Activated CD4-positive, alpha-beta T cell treated with anti-CD3 and anti-CD28 coated beads for 36 hours (primary cell): ENCODE measurements around the gene C1orf185. TPM values are rescaled to one million over a fixed set of nuclear protein-coding genes. Genes with fewer than 3 reads are reported as not detected.
"Not testable (repeated sequence)": the region's sequence is repeated elsewhere in the genome, so short reads cannot be mapped to it uniquely, and the experiment has no call there.

Experiments
- ATAC-seq: fragments of 200-7000 bp; cut with Tn5 transposase; one replicate; pipeline ENCODE4 v1.10.0; 2021; ENCODE audit warnings: mild to moderate bottlenecking, moderate library complexity
- CTCF ChIA-PET: fragments of 350-600 bp; sonication (Branson Sonifier 250); formaldehyde crosslinking; loops from one replicate; lab custom pipeline; 2021; ENCODE audit warnings: antibody characterized with exemption; lab: Charles Lee
- POLR2A ChIA-PET: fragments of 350-600 bp; sonication (Branson Sonifier 250); formaldehyde crosslinking; loops from one replicate; lab custom pipeline; 2021; ENCODE audit warnings: antibody characterized with exemption, inconsistent platforms; lab: Charles Lee
- DNase-seq: peaks from one replicate; pipeline ENCODE4 v3.0.0-alpha.2; 2020
- H3K27ac Mint-ChIP-seq: one replicate; pipeline ENCODE4 v1.8.0; 2021; ENCODE audit warnings: mixed read lengths
- H3K27me3 Mint-ChIP-seq: one replicate; pipeline ENCODE4 v1.8.0; 2021; ENCODE audit warnings: mixed read lengths
- H3K36me3 Mint-ChIP-seq: one replicate; pipeline ENCODE4 v1.8.0; 2021; ENCODE audit warnings: low read depth, mixed read lengths
- H3K4me1 Mint-ChIP-seq: one replicate; pipeline ENCODE4 v1.8.0; 2021; ENCODE audit warnings: mixed read lengths
- H3K4me3 Mint-ChIP-seq: one replicate; pipeline ENCODE4 v1.8.0; 2021; ENCODE audit warnings: mild to moderate bottlenecking, moderate library complexity, mixed read lengths
- H3K9me3 Mint-ChIP-seq: one replicate; pipeline ENCODE4 v1.8.0; 2021; ENCODE audit warnings: low read depth, mixed read lengths
- intact Hi-C, 2 experiments: fragments of 100-400 bp; cut with DNase I in 1 of 2; cut with micrococcal nuclease in 1 of 2; formaldehyde crosslinking; loops; one replicate each; pipeline versions ENCODE4 v1.14.2 to v1.15.1; 2022 to 2024; cut with DNase I, micrococcal nuclease
- total RNA-seq, 2 experiments: library from RNA; stranded (reverse); gene quantifications; one replicate each; pipeline ENCODE4 v1.2.3, GENCODE V29; 2021

Gene C1orf185
- total RNA-seq, 2 experiments from 2014 or later = not detected

- intact Hi-C loops = no loop called here
- Mint-ChIP-seq H3K4me3 (no peak overlapping the region), H3K27me3 (peaks cover 29% of the 10 kb centered on the region), H3K4me1 (no peaks in the 10 kb centered on the region), H3K36me3 (no peaks in the 10 kb centered on the region), H3K27ac (no peak overlapping the region), H3K9me3 (no peaks in the 10 kb centered on the region)
- no peak for ATAC-seq
- POLR2A ChIA-PET = no interaction called here
- CTCF ChIA-PET = interaction anchor here (0.8 to 1.6 kb wide), 6 partner anchors 11 to 214 kb away, joined by 3 to 4 read pairs (median 4); no protein-coding TSS in a partner anchor
- no peak for DNase-seq
These were observed 13.6 kb upstream of the C1orf185 start for GRCh38 chr1:51088474-51088873.

GRCh38 chr1:51093581-51093980 is 8.4 kb upstream of the C1orf185 start:
- H3K27me3 Mint-ChIP-seq = peaks cover 34% of the 10 kb centered on the region
- H3K4me1 Mint-ChIP-seq = no peaks in the 10 kb centered on the region
- DNase-seq (no peak), ATAC-seq (no peak)
- POLR2A ChIA-PET = no interaction called here
- CTCF ChIA-PET = interaction anchor here (0.6 kb wide), 1 partner anchor 203 kb away, joined by 4 read pairs; no protein-coding TSS in a partner anchor
- intact Hi-C loops = loop anchor here in 1 of 2 experiments (5.0 kb wide), 1 partner anchor 99 kb away; no protein-coding TSS in a partner anchor
- H3K4me3 Mint-ChIP-seq = no peak overlapping the region
- no peak overlapping the region for H3K27ac Mint-ChIP-seq
- peaks cover 7% of the 10 kb centered on the region for H3K9me3 Mint-ChIP-seq
- no peaks in the 10 kb centered on the region for H3K36me3 Mint-ChIP-seq

- H3K36me3 Mint-ChIP-seq = no peaks in the 10 kb centered on the region
- DNase-seq (no peak), ATAC-seq (no peak)
- peaks cover 25% of the 10 kb centered on the region for H3K27me3 Mint-ChIP-seq
- H3K27ac Mint-ChIP-seq = no peak overlapping the region
- POLR2A ChIA-PET = no interaction called here
- no peaks in the 10 kb centered on the region for H3K4me1 Mint-ChIP-seq
- H3K9me3 Mint-ChIP-seq = peaks cover 7% of the 10 kb centered on the region
- H3K4me3 Mint-ChIP-seq = no peak overlapping the region
- intact Hi-C loops = no loop called here
- CTCF ChIA-PET = no interaction called here
These were observed 4.9 kb upstream of the C1orf185 start for GRCh38 chr1:51097171-51097570.

- Mint-ChIP-seq H3K4me3 (no peak overlapping the region), H3K27me3 (peaks cover 16% of the 10 kb centered on the region), H3K36me3 (no peaks in the 10 kb centered on the region), H3K27ac (no peak overlapping the region), H3K4me1 (no peaks in the 10 kb centered on the region), H3K9me3 (peaks cover 7% of the 10 kb centered on the region)
- intact Hi-C loops = no loop called here
- CTCF ChIA-PET = interaction anchor here (1.1 kb wide), 1 partner anchor 12 kb away, joined by 3 read pairs; no protein-coding TSS in a partner anchor
- no peak for ATAC-seq
- no peak for DNase-seq
- POLR2A ChIA-PET = no interaction called here
These were observed 1.7 kb upstream of the C1orf185 start for GRCh38 chr1:51100264-51100880.

GRCh38 chr1:51114137-51114536 is 12.1 kb downstream of the C1orf185 start:
- CTCF ChIA-PET = interaction anchor here (0.8 kb wide), 1 partner anchor 12 kb away, joined by 4 read pairs; the partner anchor contains the start of gene C1orf185
- Mint-ChIP-seq H3K4me1 (no peaks in the 10 kb centered on the region), H3K27me3 (peaks cover 7% of the 10 kb centered on the region), H3K9me3 (no peaks in the 10 kb centered on the region), H3K27ac (no peak overlapping the region), H3K36me3 (no peaks in the 10 kb centered on the region), H3K4me3 (no peak overlapping the region)
- DNase-seq (no peak), ATAC-seq (no peak)
- intact Hi-C loops = no loop called here
- POLR2A ChIA-PET = no interaction called here

- no peak overlapping the region for H3K4me3 Mint-ChIP-seq
- no peak overlapping the region for H3K27ac Mint-ChIP-seq
- no peak for DNase-seq
- ChIA-PET CTCF (interaction anchor here (0.6 kb wide), 1 partner anchor 243 kb away, joined by 3 read pairs; no protein-coding TSS in a partner anchor), POLR2A (no interaction called here)
- ATAC-seq = no peak
- no peaks in the 10 kb centered on the region for H3K9me3 Mint-ChIP-seq
- no peaks in the 10 kb centered on the region for H3K36me3 Mint-ChIP-seq
- intact Hi-C loops = no loop called here
- H3K27me3 Mint-ChIP-seq = peaks cover 8% of the 10 kb centered on the region
- no peaks in the 10 kb centered on the region for H3K4me1 Mint-ChIP-seq
These were observed 13.8 kb downstream of the C1orf185 start for GRCh38 chr1:51115714-51116404.

- CTCF ChIA-PET = interaction anchor here (0.6 to 1.4 kb wide), 2 partner anchors 15 to 346 kb away, joined by 3 read pairs; no protein-coding TSS in a partner anchor
- no peaks in the 10 kb centered on the region for H3K36me3 Mint-ChIP-seq
- no peaks in the 10 kb centered on the region for H3K4me1 Mint-ChIP-seq
- ATAC-seq = no peak
- H3K9me3 Mint-ChIP-seq = no peaks in the 10 kb centered on the region
- intact Hi-C loops = no loop called here
- no peak overlapping the region for H3K27ac Mint-ChIP-seq
- H3K4me3 Mint-ChIP-seq = no peak overlapping the region
- POLR2A ChIA-PET = interaction anchor here (0.6 kb wide), 1 partner anchor 31 kb away, joined by 3 read pairs; no protein-coding TSS in a partner anchor
- DNase-seq = no peak
- peaks cover 10% of the 10 kb centered on the region for H3K27me3 Mint-ChIP-seq
These were observed 17.3 kb downstream of the C1orf185 start for GRCh38 chr1:51119331-51119730.

GRCh38 chr1:51120629-51121028 is 18.6 kb downstream of the C1orf185 start:
- H3K36me3 Mint-ChIP-seq = no peaks in the 10 kb centered on the region
- no peak overlapping the region for H3K4me3 Mint-ChIP-seq
- no peaks in the 10 kb centered on the region for H3K4me1 Mint-ChIP-seq
- H3K27me3 Mint-ChIP-seq = peaks cover 10% of the 10 kb centered on the region
- H3K9me3 Mint-ChIP-seq = no peaks in the 10 kb centered on the region
- CTCF ChIA-PET = no interaction called here
- no peak overlapping the region for H3K27ac Mint-ChIP-seq
- intact Hi-C loops = no loop called here
- POLR2A ChIA-PET = no interaction called here
- ATAC-seq = no peak
- DNase-seq = no peak

GRCh38 chr1:51127152-51127551 is 25.1 kb downstream of the C1orf185 start:
- H3K4me1 Mint-ChIP-seq = not testable (repeated sequence)

GRCh38 chr1:51131185-51131584 is 29.2 kb downstream of the C1orf185 start:
- CTCF ChIA-PET = no interaction called here
- intact Hi-C loops = no loop called here
- Mint-ChIP-seq H3K27ac (no peak overlapping the region), H3K27me3 (peaks cover 31% of the 10 kb centered on the region), H3K9me3 (peaks cover 19% of the 10 kb centered on the region), H3K4me3 (no peak overlapping the region), H3K4me1 (no peaks in the 10 kb centered on the region), H3K36me3 (peaks cover 5% of the 10 kb centered on the region)
- no peak for DNase-seq
- no peak for ATAC-seq
- POLR2A ChIA-PET = no interaction called here

More at GRCh38 chr1:51127152-51127551, 25.1 kb downstream of the C1orf185 start:
- ATAC-seq, POLR2A ChIA-PET, H3K9me3 Mint-ChIP-seq, H3K4me3 Mint-ChIP-seq, DNase-seq, H3K27ac Mint-ChIP-seq, H3K36me3 Mint-ChIP-seq, intact Hi-C loops: not testable (repeated sequence)
- CTCF ChIA-PET = interaction anchor here (0.6 to 1.1 kb wide), 2 partner anchors 64 to 388 kb away, joined by 3 to 4 read pairs; no protein-coding TSS in a partner anchor
- H3K27me3 Mint-ChIP-seq = peaks cover 11% of the 10 kb centered on the region

GRCh38 chr1:51133045-51133444 is 31.0 kb downstream of the C1orf185 start:
- intact Hi-C loops = loop anchor here in 1 of 2 experiments (1.0 kb wide), 1 partner anchor 164 kb away; no protein-coding TSS in a partner anchor
- Mint-ChIP-seq H3K36me3 (peaks cover 5% of the 10 kb centered on the region), H3K27me3 (peaks cover 31% of the 10 kb centered on the region), H3K9me3 (peaks cover 19% of the 10 kb centered on the region), H3K4me1 (no peaks in the 10 kb centered on the region), H3K4me3 (no peak overlapping the region), H3K27ac (no peak overlapping the region)
- ATAC-seq (no peak), DNase-seq (no peak)
- CTCF ChIA-PET = no interaction called here
- POLR2A ChIA-PET = no interaction called here
